Smooth muscle cell (in vitro differentiated cells): Measurements from ENCODE around the gene ALDH2. TPM values are rescaled to one million over a fixed set of nuclear protein-coding genes. Genes with fewer than 3 reads are reported as not detected.

Experiments
- DNase-seq: peaks from one replicate; lab custom pipeline; 2025; ENCODE audit not compliant: unreplicated experiment; lab: John Stamatoyannopoulos, UW
- H2AFZ ChIP-seq: fragments of 200-600 bp; sonication (generic); 2 replicates; pipeline ENCODE4 v1.6.0; 2016; ENCODE audit warnings: antibody characterized with exemption, low read depth, mild to moderate bottlenecking
- H3F3A ChIP-seq: fragments of 200-600 bp; sonication (generic); 2 replicates; pipeline ENCODE4 v1.6.0; 2017; ENCODE audit warnings: antibody characterized with exemption, low read depth
- H3K27ac ChIP-seq: fragments of 200-600 bp; sonication (generic); 2 replicates; pipeline ENCODE4 v1.5.1; 2016; ENCODE audit warnings: low read depth, mild to moderate bottlenecking
- H3K27me3 ChIP-seq: fragments of 200-600 bp; sonication (generic); 2 replicates; pipeline ENCODE4 v1.6.1; 2016; ENCODE audit warnings: low read depth, mild to moderate bottlenecking
- H3K36me3 ChIP-seq: fragments of 200-600 bp; sonication (generic); 2 replicates; pipeline ENCODE4 v1.5.1; 2016; ENCODE audit warnings: low read depth
- H3K4me1 ChIP-seq: fragments of 200-600 bp; sonication (generic); 2 replicates; pipeline ENCODE4 v1.5.1; 2016; ENCODE audit warnings: low read depth
- H3K4me2 ChIP-seq: fragments of 200-600 bp; sonication (generic); 2 replicates; pipeline ENCODE4 v1.6.0; 2016; ENCODE audit warnings: mild to moderate bottlenecking
- H3K4me3 ChIP-seq: fragments of 200-600 bp; sonication (generic); 2 replicates; pipeline ENCODE4 v1.5.1; 2016; ENCODE audit warnings: mild to moderate bottlenecking
- H3K79me2 ChIP-seq: fragments of 200-600 bp; sonication (generic); 2 replicates; pipeline ENCODE4 v1.6.0; 2016; ENCODE audit warnings: low read depth, mild to moderate bottlenecking
- H3K9ac ChIP-seq: fragments of 200-600 bp; sonication (generic); 2 replicates; pipeline ENCODE4 v1.6.0; 2016; ENCODE audit warnings: low read depth
- H3K9me3 ChIP-seq: fragments of 200-600 bp; sonication (generic); replicated peaks from 2 replicates; pipeline ENCODE4 v1.5.1; 2016; ENCODE audit warnings: low read depth
- H4K20me1 ChIP-seq: fragments of 200-600 bp; sonication (generic); 2 replicates; pipeline ENCODE4 v1.6.0; 2016; ENCODE audit warnings: low read depth
- WGBS: methylation state at CpG from one replicate; pipeline ENCODE4 v1.1.7; 2016; ENCODE audit warnings: low lambda C conversion rate; 5-methylcytosine and 5-hydroxymethylcytosine counted together
- polyA plus RNA-seq: library from polyadenylated mRNA; unstranded; fragments of >200 nt; fragmentation: Nextera tagmentation; extraction: Ambion mirVana; gene quantifications from 2 replicates; pipeline ENCODE4 v1.2.1, GENCODE V29; 2016
- total RNA-seq: library from RNA; depleted of rRNA; stranded (reverse); fragments of >200 nt; gene quantifications from 2 replicates; pipeline ENCODE4 v1.2.3, GENCODE V29; 2014
- TF ChIP-seq, protein P1 (sequence below): fragments of 200-600 bp; sonication (generic); IDR thresholded peaks from 2 replicates; pipeline ENCODE4 v1.5.1; 2017; ENCODE audit warnings: borderline replicate concordance, mild to moderate bottlenecking, antibody characterized with exemption; ENCODE audit not compliant: insufficient read depth, poor library complexity, severe bottlenecking

ALDH2 gene
- total and polyA plus RNA-seq, 2 experiments from 2014 or later, result 17.0 to 54.6 TPM

DNA sequence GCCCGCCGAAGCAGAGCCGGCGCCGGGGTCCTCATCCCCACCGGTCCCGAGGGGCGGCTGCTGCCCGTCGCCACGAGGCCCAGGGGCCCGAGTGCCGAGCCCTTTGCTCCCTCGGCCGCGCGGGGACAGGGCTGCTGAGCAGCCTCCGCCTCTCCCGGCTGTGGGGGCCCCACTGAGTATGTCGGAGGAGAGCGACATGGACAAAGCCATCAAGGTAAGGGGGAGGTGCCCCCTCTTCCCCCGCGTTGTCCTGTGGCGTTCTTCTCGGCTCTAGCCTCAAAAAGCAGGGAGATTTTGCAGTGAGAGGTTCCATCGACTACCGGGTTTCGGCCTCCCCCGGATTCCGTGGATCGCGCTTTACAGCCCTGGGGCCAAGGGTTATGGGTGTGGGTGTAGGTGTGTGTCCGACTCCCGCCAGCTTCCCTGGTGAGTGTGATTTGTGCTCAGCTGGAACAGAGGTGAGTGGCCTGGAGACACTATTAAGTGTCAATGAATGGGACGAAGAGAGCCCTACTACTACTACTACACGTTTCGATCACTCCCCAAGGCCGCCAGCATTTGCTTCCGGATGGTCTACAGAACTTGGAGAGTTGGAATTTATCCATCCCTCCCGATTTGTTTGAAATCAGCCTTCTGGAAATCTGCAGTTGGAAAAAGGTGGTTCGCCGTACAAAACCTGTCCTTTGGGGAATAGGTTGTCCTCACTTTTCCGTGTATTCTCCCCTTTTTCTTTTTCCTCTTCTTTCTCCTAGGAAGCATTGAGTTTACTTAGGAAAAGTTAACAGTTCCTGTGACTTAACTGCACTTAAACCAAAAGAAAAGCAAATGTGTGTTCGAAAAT, 76.0 kb downstream of the ALDH2 start:
- Histone ChIP-seq H3K4me3 (peak overlapping the region; percentile 76), H3K9me3 (no peaks in the 10 kb centered on the region), H3K27me3 (no peaks in the 10 kb centered on the region), H3K4me2 (peak overlapping the region; percentile 99), H4K20me1 (peaks cover 10% of the 10 kb centered on the region), H2AFZ (peak overlapping the region; percentile 93), H3K4me1 (peaks cover 18% of the 10 kb centered on the region), H3K36me3 (no peaks in the 10 kb centered on the region), H3K27ac (peak overlapping the region; percentile 94), H3F3A (peaks cover 5% of the 10 kb centered on the region), H3K79me2 (peaks cover 74% of the 10 kb centered on the region), H3K9ac (peak overlapping the region; percentile 99)
- no peak for DNase-seq
- WGBS, result 5% methylated on average over 44 of the region's 44 CpGs
- TF ChIP-seq, protein P1, sequence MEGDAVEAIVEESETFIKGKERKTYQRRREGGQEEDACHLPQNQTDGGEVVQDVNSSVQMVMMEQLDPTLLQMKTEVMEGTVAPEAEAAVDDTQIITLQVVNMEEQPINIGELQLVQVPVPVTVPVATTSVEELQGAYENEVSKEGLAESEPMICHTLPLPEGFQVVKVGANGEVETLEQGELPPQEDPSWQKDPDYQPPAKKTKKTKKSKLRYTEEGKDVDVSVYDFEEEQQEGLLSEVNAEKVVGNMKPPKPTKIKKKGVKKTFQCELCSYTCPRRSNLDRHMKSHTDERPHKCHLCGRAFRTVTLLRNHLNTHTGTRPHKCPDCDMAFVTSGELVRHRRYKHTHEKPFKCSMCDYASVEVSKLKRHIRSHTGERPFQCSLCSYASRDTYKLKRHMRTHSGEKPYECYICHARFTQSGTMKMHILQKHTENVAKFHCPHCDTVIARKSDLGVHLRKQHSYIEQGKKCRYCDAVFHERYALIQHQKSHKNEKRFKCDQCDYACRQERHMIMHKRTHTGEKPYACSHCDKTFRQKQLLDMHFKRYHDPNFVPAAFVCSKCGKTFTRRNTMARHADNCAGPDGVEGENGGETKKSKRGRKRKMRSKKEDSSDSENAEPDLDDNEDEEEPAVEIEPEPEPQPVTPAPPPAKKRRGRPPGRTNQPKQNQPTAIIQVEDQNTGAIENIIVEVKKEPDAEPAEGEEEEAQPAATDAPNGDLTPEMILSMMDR, result no peak

DNA sequence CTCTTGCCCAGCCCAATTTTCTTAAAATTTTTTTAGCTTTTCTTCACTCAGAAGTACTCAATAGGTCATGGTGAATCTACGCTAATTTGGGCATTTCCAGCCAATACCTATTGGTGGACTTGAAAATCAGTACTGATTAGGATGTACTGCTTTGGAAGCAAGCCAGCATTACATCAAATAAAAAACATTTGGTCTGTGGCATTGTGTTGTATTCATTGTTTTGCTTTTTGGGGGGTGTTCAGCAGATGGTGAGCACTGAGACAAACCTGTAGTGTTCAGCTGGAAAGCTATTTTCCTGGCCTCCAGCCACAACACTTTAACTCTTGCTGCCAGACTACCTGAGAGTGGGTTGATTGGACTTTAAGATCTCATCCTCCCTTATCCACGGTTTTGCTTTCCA, 79.3 kb downstream of the ALDH2 start:
- TF ChIP-seq, protein P1, result no peak
- peaks cover 5% of the 10 kb centered on the region for H3K36me3 ChIP-seq
- 96% methylated on average over 2 of the region's 2 CpGs for WGBS
- peaks cover 23% of the 10 kb centered on the region for H4K20me1 ChIP-seq
- H3K27me3 ChIP-seq, result no peaks in the 10 kb centered on the region
- H3K4me1 ChIP-seq, result peaks cover 8% of the 10 kb centered on the region
- H3K27ac ChIP-seq, result no peak overlapping the region
- no peaks in the 10 kb centered on the region for H3F3A ChIP-seq
- H2AFZ ChIP-seq, result no peak overlapping the region
- H3K79me2 ChIP-seq, result peaks cover 91% of the 10 kb centered on the region
- no peak for DNase-seq
- H3K4me3 ChIP-seq, result no peak overlapping the region
- no peak overlapping the region for H3K4me2 ChIP-seq
- no peaks in the 10 kb centered on the region for H3K9me3 ChIP-seq
- H3K9ac ChIP-seq, result no peak overlapping the region

- Histone ChIP-seq H3K36me3 (peaks cover 5% of the 10 kb centered on the region), H3K4me2 (no peak overlapping the region), H3K4me1 (no peaks in the 10 kb centered on the region), H3K27ac (no peak overlapping the region), H3K79me2 (peaks cover 92% of the 10 kb centered on the region), H3K9ac (no peak overlapping the region), H3K27me3 (no peaks in the 10 kb centered on the region), H3F3A (no peaks in the 10 kb centered on the region), H4K20me1 (peaks cover 66% of the 10 kb centered on the region), H3K4me3 (no peak overlapping the region), H2AFZ (no peak overlapping the region), H3K9me3 (no peaks in the 10 kb centered on the region)
- TF ChIP-seq, protein P1, result no peak
- DNase-seq, result no peak
- 73% methylated on average over 2 of the region's 2 CpGs for WGBS
Observed at GRCh38 chr12:111850526-111850925, 83.8 kb downstream of the ALDH2 start.
